Activated CD4-positive, alpha-beta T cell treated with anti-CD3 and anti-CD28 coated beads, Interleukin-2, amount 50 U/mL, for 48 hours (primary cell): ENCODE measurements around the gene TRIM8.
"Not testable (repeated sequence)": the region's sequence is repeated elsewhere in the genome, so short reads cannot be mapped to it uniquely, and the experiment has no call there.

Experiments
- DNase-seq, 2 experiments: peaks; one replicate each; pipeline ENCODE4 v3.0.0-alpha.2; 2020

The TRIM8 gene

DNA sequence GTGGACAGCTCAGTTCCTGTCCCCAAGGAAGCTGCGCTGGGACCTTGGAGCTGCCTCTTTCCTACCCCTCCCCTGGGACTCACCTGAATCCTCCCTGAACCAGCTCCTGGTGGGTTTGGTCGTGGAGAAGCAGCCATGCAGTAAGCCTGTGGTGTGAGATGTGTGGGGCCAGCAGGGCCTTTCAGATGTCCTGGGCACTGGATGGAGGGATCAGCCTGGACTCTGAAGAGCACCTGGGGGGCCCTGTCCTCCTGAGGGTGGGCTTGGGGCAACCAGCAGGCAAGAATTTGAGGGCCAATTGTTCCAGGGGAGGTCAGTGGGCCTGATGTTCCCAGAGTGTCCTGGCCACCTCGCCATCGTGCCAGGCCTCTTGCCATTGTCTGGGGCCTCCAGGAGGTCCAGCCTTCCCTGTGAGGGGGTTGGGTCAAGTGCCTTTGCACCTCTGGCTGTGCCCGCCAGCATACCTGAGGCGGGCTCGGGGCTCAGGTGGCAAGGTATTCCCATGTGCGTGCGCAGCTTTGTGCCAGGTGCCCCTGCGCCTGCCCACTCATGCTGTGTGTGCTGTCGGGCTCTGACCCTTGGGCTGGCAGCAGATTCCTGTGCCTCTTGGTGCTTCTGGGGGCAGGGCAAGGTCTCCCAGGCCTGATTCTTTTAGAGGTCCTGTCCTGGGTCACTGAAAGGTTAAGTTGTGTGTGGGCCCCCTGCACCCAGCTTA, 7.3 kb downstream of the TRIM8 start:
- DNase-seq, result no peak

DNA sequence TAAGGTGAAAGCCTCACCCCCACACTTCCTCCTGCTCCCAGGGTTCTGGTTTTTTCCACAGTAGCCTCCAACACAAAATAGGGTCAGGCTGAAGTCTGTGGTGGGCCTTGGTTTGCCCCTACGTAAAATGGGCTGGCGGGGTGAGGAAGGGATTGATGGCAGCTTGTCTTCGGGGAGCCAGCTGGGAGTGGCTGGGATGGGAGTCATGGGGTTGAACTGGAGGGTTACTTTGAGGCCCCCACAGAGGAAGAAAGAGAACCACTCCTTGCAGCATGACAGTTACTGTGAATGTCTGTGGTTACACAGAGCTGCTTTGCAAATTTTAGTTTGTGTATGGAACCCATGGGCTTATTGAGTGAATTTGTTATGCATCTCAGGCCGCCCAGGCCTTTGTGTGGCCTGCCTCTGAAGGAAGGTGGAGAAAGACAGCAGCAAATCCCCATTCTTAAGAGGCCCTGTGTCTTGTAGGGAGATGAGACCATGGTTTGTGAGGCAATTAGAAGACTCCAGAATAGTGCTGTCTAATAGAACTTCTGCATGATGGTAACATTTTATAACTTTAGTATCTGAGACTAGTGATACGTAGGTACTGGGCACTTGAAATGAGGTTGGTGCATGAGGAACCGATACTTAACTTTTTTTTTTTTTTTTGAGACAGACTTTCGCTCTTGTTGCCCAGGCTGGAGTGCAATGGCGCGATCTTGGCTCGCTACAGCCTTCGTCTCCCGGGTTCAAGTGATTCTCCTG, 8.1 kb downstream of the TRIM8 start:
- no peak for DNase-seq

- DNase-seq, result no peak
These were observed 8.8 kb downstream of the TRIM8 start for GRCh38 chr10:102653060-102653459.

- DNase-seq, result no peak
These were observed 10.3 kb downstream of the TRIM8 start for GRCh38 chr10:102654566-102654965.

DNA sequence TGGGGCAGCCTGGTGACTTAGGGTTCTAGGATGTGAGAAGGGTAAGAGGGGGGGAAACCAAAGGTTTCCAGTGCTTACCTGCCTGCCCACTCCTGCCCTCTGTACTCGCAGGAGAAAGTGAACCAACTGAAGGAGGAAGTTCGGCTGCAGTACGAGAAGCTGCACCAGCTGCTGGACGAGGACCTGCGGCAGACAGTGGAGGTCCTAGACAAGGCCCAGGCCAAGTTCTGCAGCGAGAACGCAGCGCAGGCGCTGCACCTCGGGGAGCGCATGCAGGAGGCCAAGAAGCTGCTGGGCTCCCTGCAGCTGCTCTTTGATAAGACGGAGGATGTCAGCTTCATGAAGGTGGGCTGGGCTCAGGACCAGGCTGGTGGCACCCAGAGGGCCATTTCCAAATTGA, 10.7 kb downstream of the TRIM8 start:
- DNase-seq, result no peak

DNA sequence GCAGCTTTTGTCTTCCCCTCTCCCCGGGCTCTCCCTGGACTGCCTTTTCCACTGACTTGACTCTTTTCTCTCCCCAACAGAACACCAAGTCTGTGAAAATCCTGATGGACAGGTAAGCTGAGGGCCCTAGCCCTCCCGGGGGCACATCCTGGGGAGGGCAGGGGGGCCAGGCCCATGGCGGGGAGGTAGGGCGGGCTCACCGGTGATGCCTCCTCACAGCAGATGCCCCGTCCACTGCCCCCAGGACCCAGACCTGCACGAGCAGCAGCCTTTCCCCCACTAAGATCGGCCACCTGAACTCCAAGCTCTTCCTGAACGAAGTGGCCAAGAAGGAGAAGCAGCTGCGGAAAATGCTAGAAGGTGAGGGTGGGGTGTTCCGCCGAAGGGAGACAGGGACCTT, 11.7 kb downstream of the TRIM8 start:
- DNase-seq, result no peak

- no peak for DNase-seq
These were observed 12.6 kb downstream of the TRIM8 start for GRCh38 chr10:102656791-102657371.

- DNase-seq, result no peak
These were observed 13.2 kb downstream of the TRIM8 start for GRCh38 chr10:102657451-102657850.

DNA sequence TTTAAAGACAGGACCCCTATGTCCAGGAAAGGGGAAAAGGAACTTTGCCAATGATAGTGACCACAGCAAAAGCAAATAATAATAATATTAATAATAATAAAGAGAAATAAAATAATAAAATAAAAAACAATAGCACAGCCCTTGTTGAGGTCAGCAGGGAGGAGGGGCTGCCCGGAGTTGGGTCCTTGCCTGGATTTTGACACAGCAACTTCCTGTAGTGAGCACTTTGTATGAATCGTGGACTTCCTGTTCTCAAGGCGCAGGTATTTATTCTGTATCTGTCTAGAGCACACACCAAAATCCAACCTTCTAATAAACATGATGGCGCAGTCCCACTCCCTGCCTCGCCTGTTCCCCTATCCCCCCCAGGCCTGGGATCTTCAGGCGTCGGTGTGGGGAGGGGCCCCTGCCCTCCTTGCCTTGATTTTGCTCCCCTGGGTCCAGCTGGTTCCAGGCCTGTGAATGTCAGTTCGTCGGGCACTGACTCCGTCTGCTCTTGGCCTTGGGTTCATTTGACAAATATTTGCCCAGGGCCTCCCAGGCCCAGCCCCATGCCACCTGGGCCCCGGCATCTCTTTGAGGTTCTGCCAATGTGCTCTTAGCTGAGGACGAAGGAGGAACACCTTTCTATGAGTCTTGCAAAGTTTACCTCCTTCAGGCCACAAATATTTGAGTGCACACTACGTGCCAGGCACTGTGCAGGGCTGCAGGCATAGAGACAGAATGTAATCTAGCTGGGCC, 13.9 kb downstream of the TRIM8 start:
- no peak for DNase-seq

DNA sequence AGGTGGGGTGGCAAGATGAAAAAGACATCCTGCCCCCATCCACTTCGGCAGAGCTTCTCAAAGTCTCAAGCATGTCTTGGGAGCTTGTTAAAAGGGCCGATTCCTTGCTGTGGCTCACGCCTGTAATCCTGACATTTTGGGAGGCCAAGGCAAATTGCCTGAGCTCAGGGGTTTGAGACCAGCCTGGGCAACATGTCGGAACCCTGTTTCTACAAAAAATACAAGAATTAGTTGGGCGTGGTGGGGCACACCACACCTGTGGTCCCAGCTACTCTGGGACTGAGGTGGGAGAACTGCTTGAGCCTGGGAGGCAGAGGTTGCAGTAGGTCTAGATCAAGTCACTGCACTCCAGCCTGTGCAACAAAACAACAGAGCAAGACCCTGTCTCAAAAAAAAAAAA, 14.5 kb downstream of the TRIM8 start:
- DNase-seq, result no peak

GRCh38 chr10:102660888-102661657, 16.8 kb downstream of the TRIM8 start:
- DNase-seq, result peak; percentile 80 to 84

DNA sequence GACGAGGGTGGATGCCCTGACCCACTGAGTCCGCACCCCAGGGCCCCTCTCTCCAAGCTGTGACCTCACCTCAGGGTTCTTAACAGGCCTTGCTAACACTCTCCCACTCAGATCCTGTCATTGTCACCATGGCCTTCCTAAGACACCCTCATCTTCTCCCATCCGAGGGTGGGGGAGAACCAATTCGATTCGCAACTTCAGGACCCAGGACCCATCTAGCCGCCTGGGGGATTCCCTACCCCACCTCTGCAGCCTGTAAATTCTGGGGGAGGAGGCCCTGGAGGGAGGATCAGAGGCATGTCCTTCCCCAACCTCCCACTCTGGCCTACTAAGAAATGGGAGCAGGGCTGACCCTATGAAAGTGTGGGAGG, 17.4 kb downstream of the TRIM8 start:
- DNase-seq, result peak; percentile 31 to 45

- DNase-seq, result no peak
These were observed 21.7 kb downstream of the TRIM8 start for GRCh38 chr10:102665904-102666509.

GRCh38 chr10:102667411-102667810, 23.1 kb downstream of the TRIM8 start:
- DNase-seq, result not testable (repeated sequence)

- no peak for DNase-seq
These were observed 24.2 kb downstream of the TRIM8 start for GRCh38 chr10:102668326-102669107.

- no peak for DNase-seq
These were observed 25.2 kb downstream of the TRIM8 start for GRCh38 chr10:102669206-102670064.

DNA sequence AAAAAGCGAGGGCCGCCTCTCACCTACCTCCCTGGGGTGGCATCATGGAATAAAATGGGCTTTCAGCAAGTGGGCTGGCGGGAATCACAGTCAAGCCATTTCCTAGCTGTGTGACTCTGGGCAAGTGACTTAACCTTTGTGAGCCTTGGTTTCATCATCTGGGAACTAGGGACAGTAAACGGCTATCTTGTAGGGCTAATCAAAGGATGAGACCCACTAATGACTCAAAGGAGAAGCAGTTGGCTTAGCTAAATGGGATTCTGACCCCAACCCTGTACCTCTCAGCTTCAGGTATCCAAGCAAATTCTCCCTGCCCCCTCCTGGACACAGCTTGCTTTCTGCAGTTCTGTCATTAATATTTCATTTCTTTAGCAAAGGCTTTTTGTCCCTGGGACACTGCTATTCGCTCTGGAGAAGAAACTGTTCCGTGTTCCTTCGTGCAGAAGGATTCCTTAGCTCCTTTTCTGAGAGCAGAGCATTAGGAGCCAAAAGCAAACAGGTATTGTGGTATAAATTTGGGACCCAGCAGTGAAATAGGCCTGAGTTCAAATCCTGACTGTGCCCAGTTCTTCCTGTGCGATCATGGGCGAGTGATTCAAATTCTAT, 25.9 kb downstream of the TRIM8 start:
- no peak for DNase-seq

DNA sequence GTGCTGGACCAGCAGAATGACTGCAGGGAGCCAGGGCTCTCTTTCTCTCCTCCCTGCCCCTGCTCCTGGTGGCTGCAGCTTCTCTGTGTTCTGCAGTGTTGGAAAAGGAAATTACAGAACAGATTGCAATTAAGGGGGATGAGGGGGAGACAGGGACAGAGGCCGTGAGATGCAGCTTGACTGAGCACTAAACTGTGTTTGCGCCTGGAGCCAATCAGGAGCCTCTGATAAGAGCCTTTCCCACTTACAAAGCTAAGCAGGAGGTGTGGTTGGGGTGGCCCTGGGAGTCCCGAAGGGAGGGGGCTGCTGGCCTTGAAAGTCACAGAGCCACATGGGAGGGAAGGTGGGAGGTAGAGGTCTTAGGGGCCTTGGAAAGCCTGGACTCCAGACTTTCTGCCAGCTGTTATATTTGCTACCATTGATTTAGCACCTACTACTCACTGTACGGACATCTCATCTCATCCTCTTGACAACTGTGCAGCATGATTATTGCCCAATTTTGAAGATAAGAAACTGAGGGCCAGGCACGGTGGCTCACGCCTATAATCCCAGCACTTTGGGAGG, 26.7 kb downstream of the TRIM8 start:
- DNase-seq, result no peak

DNA sequence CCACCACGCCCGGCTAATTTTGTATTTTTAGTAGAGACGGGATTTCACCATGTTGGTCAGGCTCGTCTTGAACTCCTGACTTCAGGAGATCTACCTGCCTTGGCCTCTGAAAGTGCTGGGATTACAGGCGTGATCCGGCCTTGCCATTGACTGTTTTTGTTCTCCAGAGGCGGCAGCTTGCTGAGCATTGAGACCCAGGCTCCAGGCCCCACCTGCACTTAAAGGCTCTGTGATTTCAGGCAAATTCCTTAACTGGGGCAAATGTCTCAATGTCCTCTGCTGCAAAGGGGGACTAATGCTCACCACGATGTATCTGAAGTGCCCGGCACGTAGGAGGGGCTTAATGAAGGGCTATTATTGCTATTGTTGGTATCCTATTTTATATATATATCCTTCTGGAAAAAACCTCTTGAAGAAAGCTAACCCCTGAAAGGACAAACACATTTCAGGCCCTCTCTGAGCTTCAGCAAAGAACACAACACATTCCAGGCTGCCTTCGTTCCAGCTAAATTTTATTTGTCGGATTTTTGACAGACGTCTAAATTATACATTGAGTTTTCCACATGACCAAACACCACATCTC, 29.0 kb downstream of the TRIM8 start:
- DNase-seq, result no peak
